NCI-H2196 (cell line): ENCODE data around the gene KCNK15.

Source experiments
- DNase-seq: peaks from one replicate; lab custom pipeline; 2025; ENCODE audit not compliant: unreplicated experiment; lab: John Stamatoyannopoulos, UW

Gene KCNK15

DNA sequence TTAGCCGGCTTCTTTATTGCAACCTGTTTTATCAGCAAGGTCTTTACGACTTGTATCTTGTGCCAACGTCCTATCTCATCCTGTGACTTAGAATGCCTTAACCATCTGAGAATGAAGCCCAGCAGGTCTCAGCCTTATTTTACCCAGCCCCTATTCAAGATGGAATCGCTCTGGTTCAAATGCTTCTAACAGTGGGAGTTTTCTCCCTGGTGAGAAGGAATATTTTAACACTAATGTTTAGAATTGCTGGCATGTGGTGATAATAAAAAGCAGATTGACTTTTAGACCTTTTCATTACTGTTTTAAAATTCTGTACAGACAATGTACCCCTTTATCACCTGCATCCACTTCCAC, 9.9 kb upstream of the KCNK15 start:
- no peak for DNase-seq

DNA sequence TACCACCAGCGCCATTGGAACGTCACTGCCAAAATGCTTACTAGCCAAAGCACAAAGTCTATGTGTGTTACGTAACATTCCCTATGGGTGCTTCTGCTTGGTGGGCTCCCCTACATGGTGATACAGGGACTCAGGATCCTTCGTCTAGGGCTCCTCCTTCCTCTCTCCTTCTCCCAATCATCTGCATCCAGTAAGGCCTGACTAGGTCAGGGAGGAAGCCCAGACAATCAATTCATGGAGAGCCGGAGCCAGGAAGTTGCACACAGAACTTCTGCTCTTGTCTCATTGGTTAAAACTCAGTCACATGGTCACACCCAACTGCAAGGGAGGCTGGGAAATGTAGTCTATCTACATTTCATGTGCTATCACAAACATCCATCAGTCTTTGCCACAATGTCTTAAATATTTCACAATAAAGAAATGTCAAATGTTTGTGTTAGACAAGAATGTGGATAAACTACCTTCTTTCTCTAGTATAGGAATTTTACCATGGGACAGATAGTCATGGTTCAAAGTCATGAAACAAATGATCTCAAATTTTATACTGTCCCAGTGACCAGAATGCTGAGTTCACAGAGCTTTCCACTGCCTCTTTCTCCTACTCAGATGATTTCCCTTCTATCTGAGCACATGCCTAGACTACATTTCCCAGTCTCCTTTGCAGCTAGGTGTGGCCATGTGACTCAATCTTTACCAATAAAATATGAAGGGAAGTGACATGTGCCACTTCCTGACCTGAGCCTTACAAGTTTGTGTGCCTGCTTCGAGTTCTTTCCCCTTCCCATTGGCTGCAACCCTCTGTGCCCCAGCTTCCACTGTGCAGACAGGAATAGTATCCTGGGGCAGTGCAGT, 9.3 kb upstream of the KCNK15 start:
- peak; percentile 62 for DNase-seq

DNA sequence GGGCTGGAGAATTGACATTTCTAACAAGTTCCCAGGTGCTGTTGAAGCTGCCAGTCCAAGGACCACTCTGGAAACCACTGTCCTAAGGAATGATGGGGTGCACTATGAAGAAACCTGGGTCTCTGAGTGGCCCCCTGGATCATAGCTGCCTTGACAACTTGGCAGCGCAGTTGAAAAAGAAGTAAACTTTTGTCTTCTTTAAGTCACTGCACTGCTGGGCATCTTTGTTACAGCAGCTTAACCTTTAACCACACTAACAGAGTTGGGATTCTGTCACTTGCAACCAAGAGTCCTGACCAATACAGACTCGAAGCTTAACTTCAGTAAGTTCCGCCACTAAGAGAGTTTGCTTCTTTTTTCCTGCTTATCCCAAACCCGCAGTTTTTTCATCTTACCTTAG, 8.5 kb upstream of the KCNK15 start:
- DNase-seq, result no peak

GRCh38 chr20:44738813-44739477, 6.7 kb upstream of the KCNK15 start:
- DNase-seq, result peak; percentile 92

DNA sequence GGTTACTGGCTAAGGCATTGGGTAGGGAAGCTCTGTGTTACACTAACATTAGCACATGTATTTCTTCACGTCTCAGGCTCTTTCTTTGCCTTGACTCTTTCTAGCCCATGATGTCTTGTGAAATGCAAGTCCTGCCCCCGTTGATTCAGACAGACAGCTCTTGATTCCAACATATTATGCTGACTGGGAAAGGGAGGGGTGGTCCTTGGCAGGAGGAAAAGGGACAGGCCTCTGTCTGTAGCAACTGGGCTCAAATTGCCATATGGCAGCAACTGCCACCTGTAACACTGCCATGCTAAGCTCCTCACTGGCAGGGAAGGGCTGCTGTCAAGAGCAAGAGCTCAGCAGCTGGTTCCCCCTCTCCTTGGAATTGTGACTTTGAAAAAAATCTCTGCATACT, 5.7 kb upstream of the KCNK15 start:
- no peak for DNase-seq

- DNase-seq, result no peak
Observed at GRCh38 chr20:44742304-44743079, 3.2 kb upstream of the KCNK15 start.

GRCh38 chr20:44743080-44743701, 2.5 kb upstream of the KCNK15 start:
- DNase-seq, result no peak

- no peak for DNase-seq
Observed at GRCh38 chr20:44743916-44744655, 1.6 kb upstream of the KCNK15 start.

GRCh38 chr20:44745122-44745597, 505 bp upstream of the KCNK15 start:
- DNase-seq, result no peak

DNA sequence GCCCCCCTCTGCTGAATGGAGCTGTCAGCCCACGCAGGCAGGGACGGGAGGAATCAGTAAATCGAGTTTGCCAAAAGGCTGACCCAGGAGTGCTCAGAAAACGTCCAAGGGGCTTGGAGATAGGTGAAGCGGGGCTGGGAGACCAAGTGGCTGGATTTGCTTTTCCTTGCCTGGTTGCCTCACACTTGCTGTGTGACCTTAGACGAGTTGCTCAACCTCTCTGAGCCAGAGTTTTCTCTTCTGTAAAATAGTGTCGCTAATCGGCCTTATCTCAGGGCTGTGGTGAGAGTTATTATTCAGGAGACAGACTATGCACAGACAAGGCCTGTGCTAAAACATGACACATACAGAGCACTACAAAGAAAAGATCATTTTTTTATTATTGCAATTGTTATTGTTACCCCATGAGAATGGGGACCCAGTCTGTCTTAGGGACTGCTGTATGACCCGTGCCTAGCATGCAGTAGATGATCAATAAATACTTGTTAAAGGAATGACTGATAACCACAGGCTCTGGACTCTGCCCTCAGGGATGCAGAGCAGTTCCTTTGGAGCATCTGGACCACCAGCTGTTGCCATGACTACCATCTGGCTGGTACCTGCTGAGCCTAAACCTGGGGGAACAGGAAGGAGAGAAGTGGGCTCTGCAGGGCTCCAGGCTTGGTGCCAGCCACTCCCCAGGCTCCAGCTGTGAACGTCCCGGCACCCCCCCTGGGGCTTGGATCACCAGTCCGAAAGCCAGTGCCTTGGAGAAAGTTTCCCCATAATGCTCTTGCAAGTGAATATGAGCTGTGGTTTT, 901 bp downstream of the KCNK15 start:
- DNase-seq, result peak; percentile 94

DNA sequence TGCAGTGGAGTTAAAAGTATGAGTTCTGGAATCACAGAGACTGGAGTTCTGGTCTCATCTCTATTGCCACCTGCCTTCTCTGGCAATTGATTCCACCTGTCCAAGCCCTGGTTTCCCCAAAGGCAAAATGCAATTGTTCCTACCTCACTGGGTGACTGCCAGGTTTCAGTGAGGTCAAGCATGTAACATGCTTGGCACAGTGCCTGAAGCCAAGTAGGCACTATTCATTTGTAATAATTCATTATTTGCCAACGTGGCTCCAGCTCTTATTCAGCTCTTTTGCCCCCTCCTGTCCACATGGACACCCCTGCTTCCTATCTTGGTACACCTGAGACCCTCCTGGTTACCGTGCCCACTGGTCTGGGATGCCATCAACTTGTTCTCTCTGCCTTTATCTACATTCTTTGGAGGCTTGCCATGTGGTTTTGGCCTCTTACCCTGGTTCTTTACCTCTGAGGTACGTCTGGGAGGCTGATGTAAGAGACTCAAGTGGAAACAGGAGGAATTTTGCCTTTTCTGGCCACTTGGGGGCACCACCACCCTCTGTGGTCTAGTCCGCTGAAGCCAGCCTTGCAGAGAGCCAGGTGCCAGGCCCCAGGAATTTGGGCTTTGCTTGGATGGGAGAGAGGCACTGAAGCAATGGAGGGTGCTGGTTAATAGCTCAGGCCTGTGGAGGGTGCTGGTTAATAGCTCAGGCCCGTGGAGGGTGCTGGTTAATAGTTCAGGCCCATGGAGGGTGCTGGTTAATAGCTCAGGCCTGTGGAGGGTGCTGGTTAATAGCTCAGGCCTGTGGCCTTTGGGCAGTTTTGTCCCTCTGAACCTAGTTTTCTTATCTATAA, 1.7 kb downstream of the KCNK15 start:
- DNase-seq, result peak; percentile 97

- DNase-seq, result peak; percentile 37
Observed at GRCh38 chr20:44748005-44748370, 2.3 kb downstream of the KCNK15 start.

GRCh38 chr20:44750081-44750805, 4.6 kb downstream of the KCNK15 start:
- DNase-seq, result no peak

DNA sequence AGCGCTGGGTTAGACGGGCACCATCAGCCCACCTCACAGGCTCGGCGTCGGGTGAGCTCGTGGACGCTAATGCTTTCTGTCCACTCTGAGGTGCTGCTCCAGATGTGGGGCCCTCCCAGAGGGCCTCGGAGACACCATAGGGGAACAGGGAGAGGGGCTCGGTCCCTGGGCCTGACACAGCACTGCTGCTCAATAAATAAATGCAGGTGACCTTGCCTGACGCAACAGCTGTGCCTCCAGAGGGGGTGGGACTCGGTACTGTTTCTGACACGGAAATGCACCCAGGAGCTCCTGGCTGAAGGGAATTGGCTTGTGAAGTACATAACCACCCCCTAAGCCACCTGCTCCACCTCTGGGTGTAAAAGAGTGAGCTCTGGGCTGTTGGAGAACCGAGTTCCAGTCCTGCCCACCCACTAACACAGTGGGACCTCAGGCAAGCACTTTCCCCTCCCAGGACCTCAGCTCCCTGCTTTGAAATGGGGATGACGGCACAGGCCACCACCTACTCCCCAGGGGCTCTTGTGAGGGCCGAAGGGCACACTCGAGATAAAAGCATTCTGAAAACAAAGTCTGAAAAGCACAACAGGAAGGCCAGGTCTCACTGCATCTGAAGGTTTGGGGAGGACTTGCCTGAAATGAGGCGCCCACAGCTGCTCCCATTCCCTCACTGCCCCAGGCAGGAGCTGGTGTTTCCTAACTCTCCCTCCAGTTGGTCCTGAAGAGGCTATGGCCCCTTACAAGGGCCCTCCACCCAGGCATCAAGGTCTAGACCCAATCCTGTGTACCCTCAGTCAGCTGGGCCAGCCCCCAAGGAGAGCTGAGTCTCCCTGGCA, 6.7 kb downstream of the KCNK15 start:
- DNase-seq, result no peak

DNA sequence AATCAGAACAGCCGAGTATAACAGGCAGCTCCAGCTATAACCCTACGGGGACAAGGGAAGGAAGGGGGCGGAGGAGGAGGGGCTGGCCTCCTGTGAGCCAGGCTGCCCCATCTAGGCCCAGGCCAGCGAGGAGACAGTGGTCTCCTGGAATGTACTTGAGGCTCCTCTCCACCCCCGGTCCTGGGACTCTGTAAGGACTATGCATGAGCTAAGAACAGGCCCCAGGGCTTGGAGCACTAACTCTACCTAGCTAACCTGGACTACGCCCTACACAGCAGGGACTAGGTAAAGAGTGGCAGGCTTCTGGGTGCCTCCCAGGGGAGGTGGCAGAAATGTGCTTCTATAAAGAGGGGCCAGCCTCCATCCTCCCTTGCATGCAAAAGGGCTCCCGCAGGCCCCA, 8.9 kb downstream of the KCNK15 start:
- DNase-seq, result no peak

DNA sequence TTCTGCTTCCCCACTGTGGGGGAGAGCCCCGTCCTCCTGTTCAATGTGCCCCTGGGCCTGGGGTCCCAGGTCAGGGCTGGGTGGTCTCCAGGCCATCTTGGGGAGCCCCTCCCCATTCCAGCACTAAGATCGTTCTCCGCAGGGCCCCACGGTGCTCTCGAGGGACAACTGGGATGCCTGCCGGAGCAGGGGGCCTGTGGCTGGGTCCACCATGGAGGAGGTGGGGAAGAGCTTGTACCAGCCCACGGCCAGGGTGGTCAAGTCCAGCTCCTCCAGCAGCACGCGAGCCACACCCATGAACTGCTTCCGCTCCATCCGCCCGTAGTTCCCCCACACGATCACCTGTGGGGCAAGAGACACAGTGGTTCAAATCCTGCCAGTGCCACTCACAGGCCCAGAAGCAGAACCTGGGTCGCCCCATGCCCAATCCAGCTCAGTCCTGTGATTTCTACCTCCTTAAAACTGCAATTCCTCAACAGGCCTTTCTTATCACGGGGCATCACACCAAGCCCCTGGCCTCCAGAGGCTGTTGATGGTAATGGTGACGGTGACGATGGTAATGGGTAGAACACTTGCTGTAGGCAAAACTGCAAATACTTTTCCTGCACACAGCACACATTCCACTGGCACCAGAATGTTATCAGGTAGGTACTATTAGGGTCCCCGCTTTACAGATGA, 10.5 kb downstream of the KCNK15 start:
- no peak for DNase-seq

- no peak for DNase-seq
Observed at GRCh38 chr20:44756956-44757355, 11.3 kb downstream of the KCNK15 start.
